A673 (cell line): ENCODE results near the gene PRKCI.

Experiments used
- CTCF ChIP-seq: fragments of 300-800, 200-600 bp; sonication (generic); conservative IDR thresholded peaks from 2 replicates; pipeline ENCODE4 v1.5.1; 2017; ENCODE audit warnings: low read depth, mild to moderate bottlenecking, antibody characterized with exemption, low read length, moderate library complexity, mixed read lengths
- EZH2 ChIP-seq: fragments of 200-600 bp; sonication (generic); IDR thresholded peaks from 2 replicates; pipeline ENCODE4 v1.6.1; 2017; ENCODE audit warnings: borderline replicate concordance, low read depth, mild to moderate bottlenecking, mixed read lengths, antibody characterized with exemption, low read length; ENCODE audit not compliant: poor library complexity, severe bottlenecking

GRCh38 chr3:170277833-170278580 is 55.8 kb downstream of the PRKCI start:
- TF ChIP-seq CTCF (no peak), EZH2 (no peak)
